HL-60 (cell line): ENCODE results near the gene PDCD4.

Experiments used
- DNase-seq, 2 experiments: peaks; one replicate each; pipeline ENCODE4 v3.0.0-alpha.2; 2010 to 2020; ENCODE audit warnings: low read depth in 1 of 2, low spot score in 1 of 2
- H3K27ac ChIP-seq: fragments of 250-450 bp; sonication (Bioruptor Pico); replicated peaks from 2 replicates; pipeline ENCODE4 v1.5.1; 2020; ENCODE audit warnings: mild to moderate bottlenecking, moderate library complexity
- H3K27me3 ChIP-seq: fragments of 250-450 bp; sonication (Bioruptor Pico); 2 replicates; pipeline ENCODE4 v1.5.1; 2021; ENCODE audit warnings: mild to moderate bottlenecking, moderate library complexity; ENCODE audit not compliant: insufficient read depth, poor library complexity, severe bottlenecking
- H3K4me3 ChIP-seq: replicated peaks from 2 replicates; pipeline ENCODE4 v1.5.1; 2011; ENCODE audit warnings: mild to moderate bottlenecking, control low read depth, low read length; ENCODE audit not compliant: insufficient read depth
- GABPA ChIP-seq: IDR thresholded peaks from 2 replicates; pipeline ENCODE4 v1.6.1; 2012; ENCODE audit warnings: low read depth
- POLR2AphosphoS5 ChIP-seq: IDR thresholded peaks from 2 replicates; pipeline ENCODE4 v1.6.1; 2012; ENCODE audit warnings: low read depth
- SPI1 ChIP-seq: IDR thresholded peaks from 2 replicates; pipeline ENCODE4 v1.6.1; 2012; ENCODE audit warnings: low read depth, mild to moderate bottlenecking, borderline replicate concordance
- TF ChIP-seq, protein P1 (sequence below): IDR thresholded peaks from 2 replicates; pipeline ENCODE4 v1.6.1; 2012; ENCODE audit warnings: low read depth; ENCODE audit not compliant: insufficient replicate concordance
- TF ChIP-seq, protein P2 (sequence below): IDR thresholded peaks from one replicate; pipeline ENCODE4 v1.5.1; 2011; ENCODE audit warnings: low read length, control low read depth, inconsistent platforms; ENCODE audit not compliant: insufficient read depth

The PDCD4 gene

DNA sequence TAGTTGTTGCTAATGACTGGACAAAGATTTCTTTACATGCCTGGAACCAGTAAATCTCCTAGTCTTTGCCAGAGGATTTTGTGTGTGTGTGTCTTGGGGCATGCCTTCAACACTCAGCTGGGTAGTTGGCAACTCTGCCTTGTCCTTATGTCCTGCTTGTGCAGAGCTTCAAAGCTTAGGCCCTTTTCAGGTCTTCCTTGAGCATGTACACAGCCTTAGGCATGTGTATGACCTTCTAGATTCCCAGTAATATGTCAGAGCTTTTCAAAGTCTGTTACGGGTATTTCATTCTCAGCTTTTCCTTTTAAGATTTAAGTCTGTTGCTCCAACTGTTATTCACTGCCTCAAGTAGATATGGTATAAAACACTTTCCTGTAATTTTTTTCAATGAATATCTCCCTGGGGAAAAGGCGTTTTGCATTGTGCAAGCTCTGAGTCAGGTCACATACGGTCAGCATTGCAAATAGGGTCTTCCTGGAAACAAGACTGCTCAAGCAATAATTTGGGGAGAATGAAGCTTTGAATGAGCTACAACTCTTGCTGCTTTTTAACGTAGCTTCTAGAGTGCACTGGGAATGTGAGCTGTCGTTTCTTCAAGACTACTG lies 73.2 kb downstream of the PDCD4 start:
- H3K27ac ChIP-seq, result no peak overlapping the region
- no peak for DNase-seq
- no peak overlapping the region for H3K4me3 ChIP-seq
- TF ChIP-seq, protein P1, sequence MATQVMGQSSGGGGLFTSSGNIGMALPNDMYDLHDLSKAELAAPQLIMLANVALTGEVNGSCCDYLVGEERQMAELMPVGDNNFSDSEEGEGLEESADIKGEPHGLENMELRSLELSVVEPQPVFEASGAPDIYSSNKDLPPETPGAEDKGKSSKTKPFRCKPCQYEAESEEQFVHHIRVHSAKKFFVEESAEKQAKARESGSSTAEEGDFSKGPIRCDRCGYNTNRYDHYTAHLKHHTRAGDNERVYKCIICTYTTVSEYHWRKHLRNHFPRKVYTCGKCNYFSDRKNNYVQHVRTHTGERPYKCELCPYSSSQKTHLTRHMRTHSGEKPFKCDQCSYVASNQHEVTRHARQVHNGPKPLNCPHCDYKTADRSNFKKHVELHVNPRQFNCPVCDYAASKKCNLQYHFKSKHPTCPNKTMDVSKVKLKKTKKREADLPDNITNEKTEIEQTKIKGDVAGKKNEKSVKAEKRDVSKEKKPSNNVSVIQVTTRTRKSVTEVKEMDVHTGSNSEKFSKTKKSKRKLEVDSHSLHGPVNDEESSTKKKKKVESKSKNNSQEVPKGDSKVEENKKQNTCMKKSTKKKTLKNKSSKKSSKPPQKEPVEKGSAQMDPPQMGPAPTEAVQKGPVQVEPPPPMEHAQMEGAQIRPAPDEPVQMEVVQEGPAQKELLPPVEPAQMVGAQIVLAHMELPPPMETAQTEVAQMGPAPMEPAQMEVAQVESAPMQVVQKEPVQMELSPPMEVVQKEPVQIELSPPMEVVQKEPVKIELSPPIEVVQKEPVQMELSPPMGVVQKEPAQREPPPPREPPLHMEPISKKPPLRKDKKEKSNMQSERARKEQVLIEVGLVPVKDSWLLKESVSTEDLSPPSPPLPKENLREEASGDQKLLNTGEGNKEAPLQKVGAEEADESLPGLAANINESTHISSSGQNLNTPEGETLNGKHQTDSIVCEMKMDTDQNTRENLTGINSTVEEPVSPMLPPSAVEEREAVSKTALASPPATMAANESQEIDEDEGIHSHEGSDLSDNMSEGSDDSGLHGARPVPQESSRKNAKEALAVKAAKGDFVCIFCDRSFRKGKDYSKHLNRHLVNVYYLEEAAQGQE, result no peak
- TF ChIP-seq, protein P2, sequence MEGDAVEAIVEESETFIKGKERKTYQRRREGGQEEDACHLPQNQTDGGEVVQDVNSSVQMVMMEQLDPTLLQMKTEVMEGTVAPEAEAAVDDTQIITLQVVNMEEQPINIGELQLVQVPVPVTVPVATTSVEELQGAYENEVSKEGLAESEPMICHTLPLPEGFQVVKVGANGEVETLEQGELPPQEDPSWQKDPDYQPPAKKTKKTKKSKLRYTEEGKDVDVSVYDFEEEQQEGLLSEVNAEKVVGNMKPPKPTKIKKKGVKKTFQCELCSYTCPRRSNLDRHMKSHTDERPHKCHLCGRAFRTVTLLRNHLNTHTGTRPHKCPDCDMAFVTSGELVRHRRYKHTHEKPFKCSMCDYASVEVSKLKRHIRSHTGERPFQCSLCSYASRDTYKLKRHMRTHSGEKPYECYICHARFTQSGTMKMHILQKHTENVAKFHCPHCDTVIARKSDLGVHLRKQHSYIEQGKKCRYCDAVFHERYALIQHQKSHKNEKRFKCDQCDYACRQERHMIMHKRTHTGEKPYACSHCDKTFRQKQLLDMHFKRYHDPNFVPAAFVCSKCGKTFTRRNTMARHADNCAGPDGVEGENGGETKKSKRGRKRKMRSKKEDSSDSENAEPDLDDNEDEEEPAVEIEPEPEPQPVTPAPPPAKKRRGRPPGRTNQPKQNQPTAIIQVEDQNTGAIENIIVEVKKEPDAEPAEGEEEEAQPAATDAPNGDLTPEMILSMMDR, result no peak
- no peak for TF ChIP-seq GABPA
- TF ChIP-seq SPI1, result no peak
- no peak for TF ChIP-seq POLR2AphosphoS5
- no peaks in the 10 kb centered on the region for H3K27me3 ChIP-seq

DNA sequence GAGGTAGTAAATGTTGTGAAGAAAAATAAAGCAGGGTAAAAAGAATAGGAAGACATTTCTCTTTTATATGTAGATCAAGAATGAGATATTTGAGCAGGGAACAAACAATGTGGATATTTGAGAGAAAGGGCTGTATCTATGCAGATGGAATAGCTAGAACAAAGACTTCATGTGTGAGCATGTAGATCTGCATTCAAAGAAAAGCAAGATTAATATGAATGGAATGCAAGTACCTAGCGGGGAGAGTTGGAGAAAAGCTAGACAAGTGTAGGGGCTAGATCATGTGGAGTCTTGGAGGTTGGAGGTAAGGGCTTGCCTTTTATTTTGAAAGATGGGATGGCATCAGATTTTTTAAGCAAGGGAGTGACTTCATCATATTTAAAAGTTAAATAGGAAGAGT lies 74.8 kb downstream of the PDCD4 start:
- no peak overlapping the region for H3K4me3 ChIP-seq
- no peaks in the 10 kb centered on the region for H3K27me3 ChIP-seq
- no peak overlapping the region for H3K27ac ChIP-seq
- no peak for DNase-seq
- TF ChIP-seq, protein P2, result no peak
- TF ChIP-seq GABPA (no peak), SPI1 (no peak), POLR2AphosphoS5 (no peak)
- TF ChIP-seq, protein P1, result no peak

DNA sequence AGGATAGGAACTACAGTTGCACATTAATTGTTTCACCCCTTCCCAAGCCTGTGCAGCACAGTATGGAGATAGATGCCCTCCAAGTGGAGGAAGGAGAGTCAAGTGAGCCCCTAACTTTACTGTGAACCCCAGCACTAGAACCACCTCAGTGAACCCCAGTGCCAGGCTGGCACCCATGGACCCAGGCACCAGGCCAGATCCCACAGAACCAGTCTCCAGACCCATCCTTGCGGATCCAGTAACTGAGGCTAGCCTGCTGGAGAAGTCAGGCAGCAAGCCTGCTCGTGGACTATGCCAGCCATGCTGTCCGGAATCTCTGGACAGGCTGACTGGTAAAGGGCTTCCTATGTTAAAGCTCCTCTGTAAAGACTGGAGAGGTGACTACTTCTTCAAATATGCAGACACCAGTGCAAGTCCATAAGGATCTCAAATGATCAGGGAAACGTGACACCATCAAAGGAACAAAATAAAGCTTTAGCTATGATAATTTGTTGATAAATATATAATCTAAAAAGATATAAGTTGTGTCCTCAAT lies 75.4 kb downstream of the PDCD4 start:
- Histone ChIP-seq H3K27me3 (no peaks in the 10 kb centered on the region), H3K4me3 (no peak overlapping the region), H3K27ac (no peak overlapping the region)
- TF ChIP-seq SPI1 (no peak), GABPA (no peak), POLR2AphosphoS5 (no peak)
- TF ChIP-seq, protein P2, result no peak
- no peak for DNase-seq
